C4-2B (cell line): ENCODE data around the gene KCNK1.
"Not testable (repeated sequence)": the region's sequence is repeated elsewhere in the genome, so short reads cannot be mapped to it uniquely, and the experiment has no call there.

Source experiments
- H3K27ac ChIP-seq: fragments of 450-650 bp; 2 replicates; pipeline ENCODE4 v1.5.1; 2017
- ZFX ChIP-seq: fragments of 450-650 bp; IDR thresholded peaks from 2 replicates; pipeline ENCODE4 v1.6.1; 2017
- TF ChIP-seq, protein P1 (sequence below): fragments of 450-650 bp; conservative IDR thresholded peaks from 2 replicates; pipeline ENCODE4 v1.5.1; 2017; ENCODE audit warnings: mild to moderate bottlenecking

KCNK1 gene

GRCh38 chr1:233668146-233668724, 54.3 kb downstream of the KCNK1 start:
- TF ChIP-seq, protein P1, sequence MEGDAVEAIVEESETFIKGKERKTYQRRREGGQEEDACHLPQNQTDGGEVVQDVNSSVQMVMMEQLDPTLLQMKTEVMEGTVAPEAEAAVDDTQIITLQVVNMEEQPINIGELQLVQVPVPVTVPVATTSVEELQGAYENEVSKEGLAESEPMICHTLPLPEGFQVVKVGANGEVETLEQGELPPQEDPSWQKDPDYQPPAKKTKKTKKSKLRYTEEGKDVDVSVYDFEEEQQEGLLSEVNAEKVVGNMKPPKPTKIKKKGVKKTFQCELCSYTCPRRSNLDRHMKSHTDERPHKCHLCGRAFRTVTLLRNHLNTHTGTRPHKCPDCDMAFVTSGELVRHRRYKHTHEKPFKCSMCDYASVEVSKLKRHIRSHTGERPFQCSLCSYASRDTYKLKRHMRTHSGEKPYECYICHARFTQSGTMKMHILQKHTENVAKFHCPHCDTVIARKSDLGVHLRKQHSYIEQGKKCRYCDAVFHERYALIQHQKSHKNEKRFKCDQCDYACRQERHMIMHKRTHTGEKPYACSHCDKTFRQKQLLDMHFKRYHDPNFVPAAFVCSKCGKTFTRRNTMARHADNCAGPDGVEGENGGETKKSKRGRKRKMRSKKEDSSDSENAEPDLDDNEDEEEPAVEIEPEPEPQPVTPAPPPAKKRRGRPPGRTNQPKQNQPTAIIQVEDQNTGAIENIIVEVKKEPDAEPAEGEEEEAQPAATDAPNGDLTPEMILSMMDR, result no peak
- TF ChIP-seq ZFX, result no peak
- no peak overlapping the region for H3K27ac ChIP-seq

DNA sequence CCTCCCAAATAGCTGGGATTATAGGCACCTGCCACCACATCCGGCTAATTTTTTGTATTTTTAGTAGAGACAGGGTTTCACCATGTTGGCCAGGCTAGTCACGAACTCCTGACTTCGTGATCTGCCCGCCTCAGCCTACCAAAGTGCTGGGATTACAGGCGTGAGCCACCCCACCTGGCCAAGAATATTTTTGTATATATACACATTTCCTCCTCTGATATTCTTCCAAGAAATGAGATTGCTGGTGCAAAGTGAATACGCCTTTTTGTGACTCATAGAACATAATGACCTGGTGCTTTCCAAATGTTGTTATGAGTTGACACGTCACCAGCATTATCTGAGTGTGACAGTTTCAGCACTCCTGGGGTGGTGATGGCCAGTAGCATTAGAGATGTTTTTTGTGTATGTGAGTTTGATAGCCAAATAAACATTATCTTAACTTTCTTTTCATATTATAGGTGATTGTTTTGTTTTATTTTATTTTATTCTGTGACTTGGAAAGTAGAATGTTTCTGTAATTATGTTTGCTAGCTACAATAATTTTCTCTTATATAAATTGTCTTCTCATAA, 54.9 kb downstream of the KCNK1 start:
- TF ChIP-seq, protein P1, result no peak
- no peak for TF ChIP-seq ZFX
- H3K27ac ChIP-seq, result no peak overlapping the region

GRCh38 chr1:233670363-233670762, 56.5 kb downstream of the KCNK1 start:
- not testable (repeated sequence) for H3K27ac ChIP-seq

- H3K27ac ChIP-seq, result no peak overlapping the region
- TF ChIP-seq, protein P1, result no peak
- TF ChIP-seq ZFX, result no peak
Observed at GRCh38 chr1:233671286-233671685, 57.4 kb downstream of the KCNK1 start.

- no peak overlapping the region for H3K27ac ChIP-seq
- TF ChIP-seq ZFX, result no peak
- TF ChIP-seq, protein P1, result no peak
Observed at GRCh38 chr1:233672732-233673131, 58.8 kb downstream of the KCNK1 start.

DNA sequence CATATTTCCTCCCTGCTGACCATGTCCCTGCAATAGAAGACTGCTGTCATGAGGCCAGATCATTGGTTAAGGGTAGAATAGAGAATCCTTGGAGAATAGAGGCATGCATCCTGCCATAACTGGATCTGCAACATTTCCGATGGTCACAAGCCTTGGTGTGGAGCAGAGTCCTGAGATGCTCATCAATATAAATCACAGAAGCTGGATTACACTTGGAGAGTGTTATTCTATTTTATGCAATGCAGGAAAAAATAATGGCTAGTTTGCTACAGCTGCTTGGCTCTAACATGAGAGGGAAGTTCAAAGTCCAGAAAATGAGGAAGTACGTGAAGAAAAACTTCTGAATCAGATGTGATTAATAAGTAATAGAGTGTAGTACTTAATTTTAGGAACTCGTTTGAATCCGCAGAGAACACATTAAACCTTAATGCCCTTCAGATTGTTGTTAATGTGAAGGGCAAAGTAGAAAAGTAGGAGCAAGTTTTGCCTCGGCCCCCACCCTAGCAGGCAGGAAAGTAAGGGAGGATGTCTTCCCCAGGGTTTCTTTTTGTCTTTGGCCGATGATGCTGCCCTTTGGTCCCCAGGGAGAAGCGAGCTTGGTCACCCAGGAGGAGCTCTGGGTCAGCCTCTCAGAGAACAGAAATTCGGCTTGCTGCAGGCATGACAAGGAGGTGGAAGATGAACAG, 59.5 kb downstream of the KCNK1 start:
- no peak overlapping the region for H3K27ac ChIP-seq
- TF ChIP-seq, protein P1, result no peak
- no peak for TF ChIP-seq ZFX

DNA sequence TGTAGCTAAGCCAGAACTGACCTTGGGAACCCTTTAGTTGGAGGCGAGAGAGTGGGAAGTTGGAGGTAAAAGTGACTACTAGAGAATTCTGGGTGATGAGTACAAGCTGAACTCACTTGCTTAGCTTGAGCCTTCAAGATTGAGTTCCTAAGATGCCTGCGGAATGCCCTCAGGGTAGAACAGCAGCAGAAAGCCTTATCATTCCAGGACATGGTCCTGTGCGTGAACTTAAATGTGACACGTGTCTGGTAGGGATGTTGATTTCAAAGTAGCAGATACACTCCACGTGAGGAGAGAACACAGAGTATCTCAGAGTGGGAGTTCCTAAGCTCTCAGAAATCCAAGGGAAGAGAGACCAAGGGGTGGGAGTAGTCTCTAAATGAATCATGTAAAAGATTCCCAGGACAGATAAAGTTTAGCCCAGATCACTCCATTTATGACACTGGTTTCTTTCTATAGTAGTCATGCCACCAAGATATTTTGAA, 60.1 kb downstream of the KCNK1 start:
- no peak overlapping the region for H3K27ac ChIP-seq
- no peak for TF ChIP-seq ZFX
- TF ChIP-seq, protein P1, result no peak
